ENCODE results near the gene CALD1. TPM values are rescaled to one million over a fixed set of nuclear protein-coding genes. Genes with fewer than 3 reads are reported as not detected.
"Not testable (repeated sequence)": the region's sequence is repeated elsewhere in the genome, so short reads cannot be mapped to it uniquely, and the experiment has no call there.

CALD1 gene
- total and polyA plus RNA-seq, 4 donors: 658 to 1,700 (median 1,168) TPM

- Histone ChIP-seq H3K9me3 (ENCODE audit: control insufficient read depth, low read length) (no peaks in the 10 kb centered on the region), H3K4me1 (ENCODE audit: control insufficient read depth in 1 of 2, insufficient read depth in 2 of 2, low read length in 2 of 2) (peaks cover 0 to 4% of the 10 kb centered on the region in 2 donors), H3K27ac (ENCODE audit: low read depth in 1 of 2, low read length in 2 of 2) (no peak overlapping the region), H3K36me3 (ENCODE audit: control insufficient read depth in 1 of 2, insufficient read depth in 2 of 2, low read length in 1 of 2) (peaks cover 3 to 17% of the 10 kb centered on the region in 2 donors), H3K4me3 (ENCODE audit: low read length in 2 of 2) (no peak overlapping the region), H3K27me3 (ENCODE audit: control insufficient read depth in 1 of 2, insufficient read depth in 2 of 2, low read length in 1 of 2) (no peaks in the 10 kb centered on the region)
- 92 to 94% methylated on average over 3 of the region's 3 CpGs for WGBS, 2 donors
- ATAC-seq (ENCODE audit: low FRiP score) (no peak), DNase-seq (no peak)
- intact Hi-C loops (cut with DNase I): loop anchor here in 1 of 2 donors (5.0 kb wide), 1 partner anchor 270 kb away; no protein-coding TSS in a partner anchor
Observed at GRCh38 chr7:134957005-134957404, 177.6 kb downstream of the CALD1 start.

GRCh38 chr7:134959810-134960209 lies 180.4 kb downstream of the CALD1 start:
- intact Hi-C loops (cut with DNase I): loop anchor here in 1 of 2 donors (5.0 kb wide), 1 partner anchor 273 kb away; no protein-coding TSS in a partner anchor
- peak overlapping the region in 1 of 2 donors; percentile 63 for H3K27ac ChIP-seq (ENCODE audit: low read depth in 1 of 2, low read length in 2 of 2)
- peaks cover 3 to 16% of the 10 kb centered on the region in 2 donors for H3K36me3 ChIP-seq (ENCODE audit: control insufficient read depth in 1 of 2, insufficient read depth in 2 of 2, low read length in 1 of 2)
- ATAC-seq (ENCODE audit: low FRiP score) (no peak), DNase-seq (no peak)
- H3K9me3 ChIP-seq (ENCODE audit: control insufficient read depth, low read length): no peaks in the 10 kb centered on the region
- H3K27me3 ChIP-seq (ENCODE audit: control insufficient read depth in 1 of 2, insufficient read depth in 2 of 2, low read length in 1 of 2): no peaks in the 10 kb centered on the region
- H3K4me1 ChIP-seq (ENCODE audit: control insufficient read depth in 1 of 2, insufficient read depth in 2 of 2, low read length in 2 of 2): peaks cover 2 to 6% of the 10 kb centered on the region in 2 donors
- 58 to 64% methylated on average over 5 of the region's 5 CpGs for WGBS, 2 donors
- no peak overlapping the region for H3K4me3 ChIP-seq (ENCODE audit: low read length in 2 of 2)

- Histone ChIP-seq H3K9me3 (ENCODE audit: control insufficient read depth, low read length) (no peaks in the 10 kb centered on the region), H3K36me3 (ENCODE audit: control insufficient read depth in 1 of 2, insufficient read depth in 2 of 2, low read length in 1 of 2) (peaks cover 8 to 21% of the 10 kb centered on the region in 2 donors), H3K4me3 (ENCODE audit: low read length in 2 of 2) (no peak overlapping the region), H3K4me1 (ENCODE audit: control insufficient read depth in 1 of 2, insufficient read depth in 2 of 2, low read length in 2 of 2) (peaks cover 2 to 9% of the 10 kb centered on the region in 2 donors), H3K27ac (ENCODE audit: low read depth in 1 of 2, low read length in 2 of 2) (peak overlapping the region in 1 of 2 donors; percentile 57), H3K27me3 (ENCODE audit: control insufficient read depth in 1 of 2, insufficient read depth in 2 of 2, low read length in 1 of 2) (no peaks in the 10 kb centered on the region)
- ATAC-seq (ENCODE audit: low FRiP score): no peak
- intact Hi-C loops (cut with DNase I): no loop called here
- DNase-seq: no peak
Observed at GRCh38 chr7:134962270-134962780, 182.9 kb downstream of the CALD1 start.

- Histone ChIP-seq H3K27me3 (ENCODE audit: control insufficient read depth in 1 of 2, insufficient read depth in 2 of 2, low read length in 1 of 2) (no peaks in the 10 kb centered on the region), H3K36me3 (ENCODE audit: control insufficient read depth in 1 of 2, insufficient read depth in 2 of 2, low read length in 1 of 2) (peaks cover 8 to 21% of the 10 kb centered on the region in 2 donors), H3K9me3 (ENCODE audit: control insufficient read depth, low read length) (no peaks in the 10 kb centered on the region), H3K27ac (ENCODE audit: low read depth in 1 of 2, low read length in 2 of 2) (peak overlapping the region in 1 of 2 donors; percentile 57), H3K4me3 (ENCODE audit: low read length in 2 of 2) (no peak overlapping the region), H3K4me1 (ENCODE audit: control insufficient read depth in 1 of 2, insufficient read depth in 2 of 2, low read length in 2 of 2) (peaks cover 2 to 9% of the 10 kb centered on the region in 2 donors)
- intact Hi-C loops (cut with DNase I): loop anchor here in 1 of 2 donors (1.0 kb wide), 1 partner anchor 208 kb away; no protein-coding TSS in a partner anchor
- ATAC-seq (ENCODE audit: low FRiP score): peak; percentile 46
- 4 to 7% methylated on average over 4 of the region's 4 CpGs for WGBS, 2 donors
- DNase-seq: no peak
Observed at GRCh38 chr7:134963036-134963435, 183.6 kb downstream of the CALD1 start.

- peak overlapping the region in 1 of 2 donors; percentile 28 for H3K27ac ChIP-seq (ENCODE audit: low read depth in 1 of 2, low read length in 2 of 2)
- no peak for ATAC-seq (ENCODE audit: low FRiP score)
- H3K4me1 ChIP-seq (ENCODE audit: control insufficient read depth in 1 of 2, insufficient read depth in 2 of 2, low read length in 2 of 2): peaks cover 2 to 4% of the 10 kb centered on the region in 2 donors
- 63 to 66% methylated on average over 3 of the region's 3 CpGs for WGBS, 2 donors
- no peak for DNase-seq
- no peaks in the 10 kb centered on the region for H3K27me3 ChIP-seq (ENCODE audit: control insufficient read depth in 1 of 2, insufficient read depth in 2 of 2, low read length in 1 of 2)
- H3K9me3 ChIP-seq (ENCODE audit: control insufficient read depth, low read length): no peaks in the 10 kb centered on the region
- no peak overlapping the region for H3K4me3 ChIP-seq (ENCODE audit: low read length in 2 of 2)
- H3K36me3 ChIP-seq (ENCODE audit: control insufficient read depth in 1 of 2, insufficient read depth in 2 of 2, low read length in 1 of 2): peaks cover 5 to 15% of the 10 kb centered on the region in 2 donors
- intact Hi-C loops (cut with DNase I): no loop called here
Observed at GRCh38 chr7:134966691-134967090, 187.3 kb downstream of the CALD1 start.

GRCh38 chr7:134968110-134968509 lies 188.7 kb downstream of the CALD1 start:
- Histone ChIP-seq H3K27me3 (ENCODE audit: control insufficient read depth in 1 of 2, insufficient read depth in 2 of 2, low read length in 1 of 2) (no peaks in the 10 kb centered on the region), H3K36me3 (ENCODE audit: control insufficient read depth in 1 of 2, insufficient read depth in 2 of 2, low read length in 1 of 2) (peaks cover 5 to 15% of the 10 kb centered on the region in 2 donors), H3K4me3 (ENCODE audit: low read length in 2 of 2) (no peak overlapping the region), H3K27ac (ENCODE audit: low read depth in 1 of 2, low read length in 2 of 2) (no peak overlapping the region), H3K9me3 (ENCODE audit: control insufficient read depth, low read length) (no peaks in the 10 kb centered on the region), H3K4me1 (ENCODE audit: control insufficient read depth in 1 of 2, insufficient read depth in 2 of 2, low read length in 2 of 2) (peaks cover 0 to 4% of the 10 kb centered on the region in 2 donors)
- ATAC-seq (ENCODE audit: low FRiP score): no peak
- 70 to 71% methylated on average over 4 of the region's 4 CpGs for WGBS, 2 donors
- intact Hi-C loops (cut with DNase I): no loop called here
- DNase-seq: no peak

GRCh38 chr7:134981645-134982044 lies 202.2 kb downstream of the CALD1 start:
- H3K4me3 ChIP-seq (ENCODE audit: low read length in 2 of 2); H3K36me3 ChIP-seq (ENCODE audit: control insufficient read depth in 1 of 2, insufficient read depth in 2 of 2, low read length in 1 of 2); DNase-seq; ATAC-seq (ENCODE audit: low FRiP score); H3K9me3 ChIP-seq (ENCODE audit: control insufficient read depth, low read length); H3K27me3 ChIP-seq (ENCODE audit: control insufficient read depth in 1 of 2, insufficient read depth in 2 of 2, low read length in 1 of 2); intact Hi-C loops (cut with DNase I); H3K4me1 ChIP-seq (ENCODE audit: control insufficient read depth in 1 of 2, insufficient read depth in 2 of 2, low read length in 2 of 2); H3K27ac ChIP-seq (ENCODE audit: low read depth in 1 of 2, low read length in 2 of 2): not testable (repeated sequence)
- WGBS, 2 donors: 99% methylated on average over 3 of the region's 3 CpGs

GRCh38 chr7:134985894-134986362 lies 206.5 kb downstream of the CALD1 start:
- no peaks in the 10 kb centered on the region for H3K36me3 ChIP-seq (ENCODE audit: control insufficient read depth in 1 of 2, insufficient read depth in 2 of 2, low read length in 1 of 2)
- DNase-seq (no peak), ATAC-seq (ENCODE audit: low FRiP score) (no peak)
- H3K9me3 ChIP-seq (ENCODE audit: control insufficient read depth, low read length): no peaks in the 10 kb centered on the region
- H3K27me3 ChIP-seq (ENCODE audit: control insufficient read depth in 1 of 2, insufficient read depth in 2 of 2, low read length in 1 of 2): no peaks in the 10 kb centered on the region
- H3K27ac ChIP-seq (ENCODE audit: low read depth in 1 of 2, low read length in 2 of 2): peak overlapping the region; percentile 67 to 96
- intact Hi-C loops (cut with DNase I): loop anchor here in 1 of 2 donors (5.0 kb wide), 1 partner anchor 181 kb away; no protein-coding TSS in a partner anchor
- WGBS, 2 donors: 44% methylated on average over 8 of the region's 8 CpGs
- peaks cover under 1 to 2% of the 10 kb centered on the region in 2 donors for H3K4me1 ChIP-seq (ENCODE audit: control insufficient read depth in 1 of 2, insufficient read depth in 2 of 2, low read length in 2 of 2)
- peak overlapping the region; percentile 65 to 83 for H3K4me3 ChIP-seq (ENCODE audit: low read length in 2 of 2)
